Activated gamma-delta T cell (primary cell): ENCODE results near the gene FBRS.
A peak's percentile ranks its signal among the peaks of the same experiment; 100 is the strongest.
"Not testable (repeated sequence)": the region's sequence is repeated elsewhere in the genome, so short reads cannot be mapped to it uniquely, and the experiment has no call there.

Source experiments
- DNase-seq: peaks from one replicate; lab custom pipeline; 2025; lab: John Stamatoyannopoulos, UW
- total RNA-seq, 2 donors: gene quantifications; one replicate each; lab custom pipeline; 2026; lab: John Stamatoyannopoulos, UW

Gene FBRS
- 110 to 116 reads per million in 2 donors for total RNA-seq

- DNase-seq: peak; percentile 99
Observed at GRCh38 chr16:30657866-30658730, at the start of gene FBRS. FBRS (plus strand) TSS chr16:30658431; CDS start chr16:30659519, 1,088 bp downstream.

- no peak for DNase-seq
Observed at GRCh38 chr16:30609002-30609925, 49.0 kb upstream of the FBRS start.

DNA sequence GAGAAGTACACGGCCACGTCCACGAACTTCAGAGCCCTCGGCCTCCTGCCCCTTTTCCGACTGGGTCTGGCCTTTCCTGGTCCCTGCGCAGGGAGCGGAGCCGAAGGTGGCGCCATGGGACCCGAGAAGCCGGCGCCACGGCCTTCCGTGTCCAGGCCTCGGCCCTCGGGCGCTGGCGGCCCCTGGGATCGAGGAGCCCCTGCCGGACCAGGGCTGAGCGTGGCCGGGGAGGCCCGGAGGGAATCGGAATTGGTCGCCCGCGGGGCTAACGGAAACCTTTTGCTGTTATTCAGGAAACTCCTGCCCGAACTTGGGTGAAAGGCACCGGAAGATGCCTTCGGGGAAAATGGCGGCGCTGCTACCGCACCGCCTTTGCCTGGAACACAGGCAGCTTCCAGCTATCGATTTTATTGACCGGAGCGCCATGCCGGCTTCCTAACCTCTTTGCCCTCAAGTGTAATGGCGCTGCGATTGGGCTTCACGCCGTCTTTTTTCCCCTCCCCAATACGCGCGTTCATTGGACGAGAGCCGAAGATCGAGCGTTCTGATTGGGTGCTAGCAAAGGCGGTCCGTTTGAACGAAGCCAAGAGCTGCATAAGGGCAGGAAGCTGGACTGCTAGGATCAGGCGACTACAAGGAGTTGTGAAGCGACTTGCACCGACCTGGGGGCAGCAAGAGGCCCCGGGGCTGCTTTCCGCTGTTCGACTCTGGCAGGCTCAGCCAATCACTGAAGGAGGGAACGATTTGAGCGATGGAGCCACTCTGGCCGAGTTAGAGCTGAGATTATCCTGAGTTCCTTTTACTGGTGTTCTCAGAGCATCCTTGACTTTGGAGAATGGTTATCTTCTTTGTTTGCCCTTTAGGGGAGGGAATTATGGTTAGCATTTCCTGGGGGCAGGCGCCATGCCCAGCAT lies 48.0 kb upstream of the FBRS start, which contains the start of gene ZNF689:
ZNF689 (minus strand) TSS at position 464 of the 914 bp plus-strand sequence; CDS start at position 116, 348 bp downstream.
- DNase-seq: peak; percentile 34

- DNase-seq: peak; percentile 28
Observed at GRCh38 chr16:30615358-30616091, 42.7 kb upstream of the FBRS start.

- no peak for DNase-seq
Observed at GRCh38 chr16:30619202-30619601, 39.0 kb upstream of the FBRS start.

DNA sequence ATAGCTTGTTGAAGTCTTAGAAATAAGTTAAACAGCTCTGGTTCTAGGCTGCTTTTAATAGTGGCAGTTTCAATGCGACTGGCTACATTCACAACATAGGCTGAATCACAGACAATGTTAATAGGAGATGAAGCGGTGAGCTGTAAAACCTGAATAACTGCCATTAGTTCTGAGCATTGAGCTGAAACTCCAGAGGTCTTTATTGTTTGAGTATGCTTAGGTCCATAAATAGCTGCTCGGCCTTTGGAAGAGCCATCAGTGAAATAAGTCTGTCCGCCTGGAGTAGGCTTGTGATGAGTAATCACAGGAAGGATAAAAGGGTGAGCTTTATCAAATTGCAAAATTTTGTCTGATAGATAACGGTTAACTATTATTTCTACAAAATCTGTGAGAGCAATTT lies 38.6 kb upstream of the FBRS start:
- no peak for DNase-seq

DNA sequence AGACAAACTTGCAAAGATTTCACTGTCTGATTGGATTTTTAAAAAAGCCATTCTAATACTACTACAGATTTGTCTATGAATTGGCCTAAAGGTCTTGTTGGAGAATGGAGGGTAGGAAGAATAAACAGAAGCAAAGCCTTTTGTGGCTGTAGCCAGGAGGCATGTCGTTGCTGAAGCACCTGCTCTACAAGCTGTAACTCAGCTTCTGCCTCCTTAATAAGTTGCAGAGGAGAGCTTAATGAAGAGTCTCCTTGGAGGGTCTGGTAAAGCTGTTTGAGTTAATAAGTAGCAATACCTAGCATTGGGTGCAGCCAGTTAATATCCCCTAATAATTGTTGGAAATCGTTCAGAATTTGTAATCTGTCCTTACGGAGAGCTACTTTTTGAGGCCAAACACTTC lies 38.1 kb upstream of the FBRS start:
- no peak for DNase-seq

GRCh38 chr16:30621765-30622164 lies 36.5 kb upstream of the FBRS start:
- DNase-seq: no peak

GRCh38 chr16:30622455-30623032 lies 35.7 kb upstream of the FBRS start:
- DNase-seq: no peak

DNA sequence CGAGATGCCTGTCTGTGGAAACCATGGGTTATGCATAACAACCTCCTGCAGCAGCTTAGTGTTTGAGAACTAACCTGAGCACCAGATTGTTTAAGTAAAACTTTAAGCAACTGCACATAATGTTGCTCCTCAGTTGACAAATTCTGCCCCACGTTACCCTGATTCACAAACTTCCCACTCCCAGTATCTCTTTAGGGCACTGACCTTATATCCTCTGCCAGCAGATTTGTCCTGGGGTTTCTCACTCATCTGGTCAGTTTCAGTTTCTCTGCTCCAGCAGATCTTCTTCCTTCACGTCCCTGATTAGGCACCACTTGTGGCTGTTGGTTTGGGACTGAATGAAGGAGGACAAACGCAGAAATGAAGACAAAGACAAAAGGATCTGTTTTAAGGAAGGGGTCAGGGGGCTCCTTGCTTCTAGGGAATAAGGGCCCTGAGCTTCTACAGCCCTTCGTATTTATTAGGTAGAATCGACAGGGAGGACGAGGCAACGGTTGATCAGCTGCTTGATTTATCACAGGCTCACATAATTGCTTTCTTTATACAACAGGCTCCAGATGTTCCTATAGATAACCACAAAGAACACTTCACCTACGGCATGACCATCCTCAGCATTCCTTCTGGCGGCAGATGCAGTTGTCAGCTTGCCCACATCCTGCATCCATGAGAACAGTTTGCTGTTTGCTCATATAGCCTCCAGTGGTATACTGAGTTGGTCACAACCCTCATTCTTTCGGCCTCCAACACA lies 34.5 kb upstream of the FBRS start:
- DNase-seq: no peak

- no peak for DNase-seq
Observed at GRCh38 chr16:30626236-30626635, 32.0 kb upstream of the FBRS start.

DNA sequence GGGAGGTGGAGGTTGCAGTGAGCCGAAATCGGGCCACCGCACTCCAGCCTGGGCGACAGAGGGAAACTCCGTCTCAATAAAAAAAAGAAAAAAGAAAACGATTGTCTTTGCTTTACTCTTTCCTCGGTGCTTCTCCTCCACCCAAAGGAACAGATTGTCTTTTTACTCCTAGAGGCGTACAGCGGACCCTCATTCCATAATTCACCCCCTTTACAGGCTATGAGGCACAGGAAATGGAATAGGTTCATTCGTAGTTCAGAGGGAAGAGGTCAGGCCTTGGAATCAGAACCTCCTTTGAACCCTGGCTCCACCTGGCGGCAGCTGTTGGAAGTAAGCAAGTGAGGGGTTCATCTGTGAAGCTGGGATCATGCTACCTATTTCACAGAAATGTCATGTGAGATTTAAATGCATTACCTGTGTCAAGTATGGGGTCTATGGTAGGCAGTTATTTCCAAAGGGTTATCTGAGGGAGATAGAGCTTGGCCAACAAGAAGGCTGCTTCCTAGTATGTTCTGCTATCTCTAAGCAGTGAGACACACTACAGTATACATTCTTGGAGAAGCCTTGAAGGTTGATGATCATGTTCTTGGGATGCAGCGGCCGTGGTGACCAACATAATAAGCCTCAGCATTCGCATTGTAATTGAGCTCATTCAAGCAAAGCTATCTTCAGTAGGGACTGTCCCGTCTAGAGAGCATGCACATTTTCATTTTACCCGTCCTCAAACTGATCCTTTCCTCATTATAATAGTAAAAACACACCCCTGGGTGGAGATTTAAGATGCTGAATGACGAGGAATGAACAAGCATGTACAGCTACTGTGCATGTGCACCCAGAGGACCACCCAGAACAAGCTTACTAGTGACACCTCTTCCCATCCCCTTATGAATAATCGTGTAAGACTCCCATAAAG lies 29.3 kb upstream of the FBRS start:
- DNase-seq: no peak

DNA sequence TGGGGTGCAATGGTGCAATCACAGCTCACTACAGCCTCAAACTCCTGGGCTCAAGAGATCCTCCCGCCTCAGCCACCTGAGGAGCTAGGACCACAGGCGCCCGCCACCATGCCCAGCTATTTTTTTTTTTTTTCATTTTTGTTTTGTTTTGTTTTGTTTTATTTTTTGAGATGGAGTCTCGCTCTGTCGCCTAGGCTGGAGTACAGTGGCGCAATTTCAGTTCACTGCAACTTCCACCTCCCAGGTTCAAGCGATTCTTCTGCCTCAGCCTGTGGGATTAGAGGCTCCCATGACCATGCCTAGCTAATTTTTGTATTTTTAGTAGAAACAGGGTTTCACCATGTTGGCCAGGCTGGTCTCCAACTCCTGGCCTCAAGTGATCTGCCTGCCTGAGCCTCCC lies 25.8 kb upstream of the FBRS start:
- DNase-seq: not testable (repeated sequence)

GRCh38 chr16:30633526-30633925 lies 24.7 kb upstream of the FBRS start:
- DNase-seq: no peak

DNA sequence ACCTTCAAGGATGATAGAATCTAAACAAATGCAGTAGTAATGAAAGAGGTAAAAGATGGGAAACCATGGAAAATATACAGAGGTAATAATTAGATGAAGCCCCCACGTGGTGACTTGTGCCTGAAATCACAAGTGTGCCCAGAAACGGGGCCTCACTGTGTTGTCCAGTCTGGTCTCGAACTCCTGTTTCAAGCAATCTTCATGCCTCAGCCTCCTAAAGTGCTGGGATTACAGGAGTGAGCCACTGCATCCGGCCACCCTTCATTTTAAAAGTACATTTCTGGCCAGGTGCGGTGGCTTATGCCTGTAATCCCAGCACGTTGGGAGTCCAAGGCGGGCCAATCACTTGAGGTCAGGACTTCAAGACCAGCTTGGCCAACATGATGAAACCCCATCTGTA lies 21.6 kb upstream of the FBRS start:
- DNase-seq: no peak

GRCh38 chr16:30637139-30637538 lies 21.1 kb upstream of the FBRS start:
- not testable (repeated sequence) for DNase-seq

DNA sequence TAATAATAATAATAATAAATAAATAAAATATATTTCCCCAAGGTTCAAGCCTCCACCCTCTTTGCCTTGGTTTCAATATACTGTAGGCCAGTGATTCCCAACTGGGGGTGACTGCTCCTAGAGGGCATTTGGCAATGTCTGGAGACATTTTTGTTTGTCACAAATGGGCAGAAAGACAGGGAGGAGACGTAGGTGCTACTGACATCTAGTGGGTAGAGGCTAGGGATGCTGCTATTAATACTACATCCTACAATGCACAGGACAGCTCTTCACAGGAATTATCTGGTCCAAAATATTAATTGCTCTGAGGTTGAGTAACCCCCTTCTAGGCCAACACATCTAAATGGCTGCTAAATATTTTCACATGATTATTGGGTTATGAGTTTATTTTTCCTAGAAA lies 20.3 kb upstream of the FBRS start:
- no peak for DNase-seq

DNA sequence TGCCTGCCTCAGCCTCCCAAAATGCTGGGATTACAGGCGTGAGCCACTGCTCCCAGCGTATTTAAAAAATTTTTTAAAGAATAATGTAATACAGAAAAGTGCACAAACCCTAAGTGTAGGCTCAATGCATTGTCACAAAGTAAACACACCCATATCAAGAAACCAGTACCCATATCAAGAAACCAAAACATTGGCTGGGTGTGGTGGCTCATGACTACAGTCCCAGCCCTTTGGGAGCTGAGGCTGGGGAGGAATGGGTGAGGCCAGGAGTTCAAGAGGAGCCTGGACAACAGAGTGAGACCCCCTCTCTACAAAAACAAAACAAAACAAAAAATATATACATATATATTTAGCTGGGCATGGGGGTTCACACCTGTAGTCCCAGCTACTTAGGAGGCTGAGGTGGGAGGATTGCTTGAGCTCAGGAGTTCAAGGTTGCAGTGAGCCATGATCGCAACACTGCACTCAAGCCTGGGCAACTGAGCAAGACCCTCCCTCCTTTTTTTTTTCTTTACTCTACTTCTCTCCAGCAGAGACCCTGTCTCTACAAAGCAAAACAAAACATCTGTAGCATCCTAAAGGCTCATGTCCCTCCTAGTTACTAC lies 16.8 kb upstream of the FBRS start:
- DNase-seq: no peak
